Upper lobe of left lung (tissue), 6 donors: ENCODE measurements around the gene SSNA1. TPM values are rescaled to one million over a fixed set of nuclear protein-coding genes. Genes with fewer than 3 reads are reported as not detected.

Source experiments
- ATAC-seq, 2 donors: fragments of 200-7000 bp; cut with Tn5 transposase; one replicate each; pipeline ENCODE4 v1.9.1; 2022; ENCODE audit warnings: mild to moderate bottlenecking in 2 of 2, moderate library complexity in 2 of 2; ENCODE audit not compliant: low FRiP score in 2 of 2
- DNase-seq, 2 donors: peaks; one replicate each; pipeline ENCODE4 v3.0.0-alpha.2; 2019 to 2020
- H3K27ac ChIP-seq, 4 donors: fragments of 200-600 bp; sonication (generic); one replicate each; pipeline ENCODE4 v1.5.1; 2016 to 2019
- H3K27me3 ChIP-seq, 4 donors: fragments of 200-600 bp; sonication (generic); one replicate each; pipeline ENCODE4 v1.5.1; 2017 to 2019
- H3K36me3 ChIP-seq, 4 donors: fragments of 200-600 bp; sonication (generic); one replicate each; pipeline ENCODE4 v1.5.1; 2016 to 2019
- H3K4me1 ChIP-seq, 4 donors: fragments of 200-600 bp; sonication (generic); one replicate each; pipeline ENCODE4 v1.5.1; 2018 to 2019
- H3K4me3 ChIP-seq, 4 donors: fragments of 200-600 bp; sonication (generic); one replicate each; pipeline ENCODE4 v1.5.1; 2017 to 2019; ENCODE audit warnings: mild to moderate bottlenecking in 2 of 4, moderate library complexity in 1 of 4
- H3K9me3 ChIP-seq, 4 donors: fragments of 200-600 bp; sonication (generic); one replicate each; pipeline ENCODE4 v1.5.1; 2018 to 2019
- CTCF ChIP-seq, 6 experiments: fragments of 450-650 bp in 4 of 6; fragments of 200-600 bp in 2 of 6; sonication (generic) in 2 of 6; IDR thresholded peaks; one replicate each; pipeline ENCODE4 v1.5.1; 2016 to 2019; ENCODE audit warnings: antibody characterized with exemption in 6 of 6
- EP300 ChIP-seq, 4 donors: sonication (generic); formaldehyde crosslinking; IDR thresholded peaks; one replicate each; pipeline ENCODE4 v1.5.1; 2017; ENCODE audit warnings: antibody characterized with exemption in 4 of 4, control low read depth in 2 of 4
- POLR2A ChIP-seq, 4 donors: fragments of 450-650 bp; IDR thresholded peaks; one replicate each; pipeline ENCODE4 v1.5.1; 2016 to 2017; ENCODE audit warnings: antibody characterized with exemption in 4 of 4, mild to moderate bottlenecking in 2 of 4
- POLR2AphosphoS5 ChIP-seq, 2 donors: sonication (generic); formaldehyde crosslinking; IDR thresholded peaks; one replicate each; pipeline ENCODE4 v1.5.1; 2017; ENCODE audit warnings: antibody characterized with exemption in 2 of 2
- WGBS, 2 donors: methylation state at CpG; one replicate each; pipeline ENCODE4 v1.1.5; 2017 to 2018; 5-methylcytosine and 5-hydroxymethylcytosine counted together
- total RNA-seq, 6 donors: library from RNA; depleted of rRNA in 4 of 6; stranded (reverse); fragments of >200 nt in 4 of 6; gene quantifications; one replicate each; pipeline versions ENCODE4 v1.1.0 to v1.2.1, GENCODE V29; 2016 to 2021
- donor health status: DM: no; HTN: no; CAD: no; lungs with moderate emphysema.
- donor health status: DM: no; HTN: yes; CAD: no; lungs with severe emphysema.

SSNA1 gene
- total RNA-seq, 6 donors from 2014 or later: 39.8 to 110 (median 73.0) TPM

- Histone ChIP-seq H3K27ac (peak within 1 kb of the TSS; percentile 85 to 91 (median 89)), H3K4me3 (peak within 1 kb of the TSS in 3 of 4 donors; percentile 56 to 80 (median 66)), H3K27me3 (peaks cover 0 to 20% (median 0%) of the 10 kb centered on the region in 4 donors), H3K9me3 (no peaks in the 10 kb centered on the region), H3K36me3 (no peaks in the 10 kb centered on the region), H3K4me1 (peaks cover 22 to 59% (median 42%) of the 10 kb centered on the region in 4 donors)
- ATAC-seq (no peak), DNase-seq (peak in 1 of 2 donors; percentile 84)
- 52 to 88% methylated on average over 5 to 17 of the region's 23 CpGs for WGBS, 2 donors
- TF ChIP-seq POLR2A (IDR thresholded peaks at IDR 0.05): no peak
- no peak for TF ChIP-seq EP300 (IDR thresholded peaks at IDR 0.05)
- TF ChIP-seq POLR2AphosphoS5 (IDR thresholded peaks at IDR 0.05): no peak
- TF ChIP-seq CTCF (IDR thresholded peaks at IDR 0.05): no peak
These were observed 36.6 kb downstream of the SSNA1 start, which contains the start of gene CYSRT1 for GRCh38 chr9:137224830-137225694. Gene CYSRT1, plus strand, starts transcription at chr9:137225174. Its CDS starts 448 bp downstream, at chr9:137225622.

GRCh38 chr9:137225699-137226331 lies 37.3 kb downstream of the SSNA1 start:
- Histone ChIP-seq H3K9me3 (no peaks in the 10 kb centered on the region), H3K27ac (peak overlapping the region in 3 of 4 donors; percentile 20 to 85 (median 74)), H3K27me3 (peaks cover 0 to 24% (median 1%) of the 10 kb centered on the region in 4 donors), H3K36me3 (no peaks in the 10 kb centered on the region), H3K4me3 (no peak overlapping the region), H3K4me1 (peaks cover 22 to 59% (median 42%) of the 10 kb centered on the region in 4 donors)
- 78 to 81% methylated on average over 4 to 8 of the region's 21 CpGs for WGBS, 2 donors
- ATAC-seq: no peak
- peak in 1 of 2 donors; percentile 80 for DNase-seq
- TF ChIP-seq POLR2AphosphoS5 (IDR thresholded peaks at IDR 0.05): no peak
- TF ChIP-seq POLR2A (IDR thresholded peaks at IDR 0.05): no peak

GRCh38 chr9:137226338-137227053 lies 38.0 kb downstream of the SSNA1 start:
- Histone ChIP-seq H3K9me3 (no peaks in the 10 kb centered on the region), H3K36me3 (no peaks in the 10 kb centered on the region), H3K27ac (peak overlapping the region; percentile 66 to 85 (median 72)), H3K4me1 (peaks cover 19 to 54% (median 40%) of the 10 kb centered on the region in 4 donors), H3K4me3 (no peak overlapping the region), H3K27me3 (peaks cover 0 to 22% (median 1%) of the 10 kb centered on the region in 4 donors)
- peak in 1 of 2 donors; percentile 51 for DNase-seq
- WGBS, 2 donors: 71 to 74% methylated on average over 12 to 16 of the region's 18 CpGs
- ATAC-seq: peak in 1 of 2 donors; percentile 23
- TF ChIP-seq POLR2AphosphoS5 (IDR thresholded peaks at IDR 0.05) (no peak), EP300 (IDR thresholded peaks at IDR 0.05) (no peak), CTCF (IDR thresholded peaks at IDR 0.05) (no peak), POLR2A (IDR thresholded peaks at IDR 0.05) (no peak)

- Histone ChIP-seq H3K4me3 (no peak within 1 kb of the TSS), H3K9me3 (no peaks in the 10 kb centered on the region), H3K27ac (peak within 1 kb of the TSS; percentile 66 to 85 (median 72)), H3K27me3 (peaks cover 0 to 24% (median 1%) of the 10 kb centered on the region in 4 donors), H3K36me3 (no peaks in the 10 kb centered on the region), H3K4me1 (peaks cover 16 to 49% (median 37%) of the 10 kb centered on the region in 4 donors)
- peak; percentile 89 to 92 for DNase-seq
- TF ChIP-seq EP300 (IDR thresholded peaks at IDR 0.05) (peak in 1 of 4 donors; percentile 58), POLR2AphosphoS5 (IDR thresholded peaks at IDR 0.05) (peak; percentile 52 to 61), POLR2A (IDR thresholded peaks at IDR 0.05) (peak in 1 of 4 donors; percentile 57), CTCF (IDR thresholded peaks at IDR 0.05) (peak; percentile 91 to 98 (median 96))
- peak; percentile 59 to 84 for ATAC-seq
- 20 to 35% methylated on average over 6 to 24 of the region's 25 CpGs for WGBS, 2 donors
These were observed 38.8 kb downstream of the SSNA1 start, which contains the start of gene RNF224 for GRCh38 chr9:137227054-137227852. Gene RNF224, plus strand, starts transcription at chr9:137227502. Its CDS starts 834 bp downstream, at chr9:137228336.
